PC-3 (cell line): ENCODE results near the gene RNF38.

Source experiments
- CTCF ChIP-seq: fragments of 300-600 bp; sonication (generic); conservative IDR thresholded peaks from 2 replicates; pipeline ENCODE4 v1.5.1; 2017; ENCODE audit warnings: antibody characterized with exemption, low read depth, mild to moderate bottlenecking, low read length
- EZH2 ChIP-seq: fragments of 300-600 bp; sonication (generic); IDR thresholded peaks from one replicate; pipeline ENCODE4 v1.6.1; 2017; ENCODE audit warnings: antibody characterized with exemption, mild to moderate bottlenecking, low read length; ENCODE audit not compliant: unreplicated experiment

- no peak for TF ChIP-seq EZH2
- no peak for TF ChIP-seq CTCF
Observed at GRCh38 chr9:36445800-36446361, 45.8 kb upstream of the RNF38 start.
